HG02885 (cell line): ENCODE measurements around the gene SLC35G4.
"Not testable (repeated sequence)": the region's sequence is repeated elsewhere in the genome, so short reads cannot be mapped to it uniquely, and the experiment has no call there.

Experiments
- ATAC-seq: cut with Tn5 transposase; IDR thresholded peaks from one replicate; pipeline ENCODE4 v1.9.1; 2021; ENCODE audit warnings: mild to moderate bottlenecking; ENCODE audit not compliant: unreplicated experiment, poor library complexity

SLC35G4 gene

DNA sequence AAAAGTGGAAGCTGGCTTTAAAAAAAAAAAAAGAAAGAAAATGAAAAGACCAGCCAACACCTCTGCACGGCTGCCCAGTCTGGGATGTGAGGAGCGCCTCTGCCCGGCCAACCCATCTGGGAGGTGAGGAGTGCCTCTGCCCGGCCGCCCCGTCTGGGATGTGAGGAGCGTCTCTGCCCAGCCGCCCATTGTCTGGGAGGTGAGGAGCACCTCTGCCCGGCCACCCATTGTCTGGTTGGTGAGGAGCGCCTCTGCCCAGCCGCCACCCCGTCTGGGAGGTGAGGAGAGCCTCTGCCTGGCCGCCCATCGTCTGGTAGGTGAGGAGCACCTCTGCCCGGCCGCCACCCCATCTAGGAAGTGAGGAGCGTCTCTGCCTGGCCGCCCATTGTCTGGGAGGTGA is 3.7 kb downstream of the SLC35G4 start:
- not testable (repeated sequence) for ATAC-seq

DNA sequence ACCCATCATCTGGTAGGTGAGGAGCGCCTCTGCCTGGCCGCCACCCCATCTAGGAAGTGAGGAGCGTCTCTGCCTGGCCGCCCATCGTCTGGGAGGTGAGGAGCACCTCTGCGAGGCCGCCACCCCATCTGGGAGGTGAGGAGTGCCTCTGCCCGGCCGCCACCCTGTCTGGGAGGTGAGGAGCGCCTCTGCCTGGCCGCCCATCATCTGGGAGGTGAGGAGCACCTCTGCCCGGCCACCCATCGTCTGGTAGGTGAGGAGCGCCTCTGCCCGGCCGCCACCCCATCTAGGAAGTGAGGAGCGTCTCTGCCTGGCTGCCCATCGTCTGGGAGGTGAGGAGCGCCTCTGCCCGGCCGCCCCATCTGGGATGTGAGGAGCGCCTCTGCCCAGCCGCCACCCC is 4.2 kb downstream of the SLC35G4 start:
- not testable (repeated sequence) for ATAC-seq

DNA sequence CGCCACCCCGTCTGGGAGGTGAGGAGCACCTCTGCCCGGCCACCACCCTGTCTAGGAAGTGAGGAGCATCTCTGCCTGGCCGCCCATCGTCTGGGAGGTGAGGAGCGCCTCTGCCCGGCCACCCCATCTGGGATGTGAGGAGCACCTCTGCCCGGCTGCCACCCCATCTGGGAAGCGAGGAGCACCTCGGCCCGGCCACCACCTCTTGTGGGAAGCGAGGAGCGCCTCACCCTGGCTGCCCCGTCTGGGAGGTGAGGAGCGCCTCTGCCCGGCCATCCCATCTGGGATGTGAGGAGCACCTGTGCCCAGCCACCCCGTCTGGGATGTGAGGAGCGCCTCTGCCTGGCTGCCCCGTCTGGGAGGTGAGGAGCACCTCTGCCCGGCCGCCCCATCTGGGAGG is 4.6 kb downstream of the SLC35G4 start:
- ATAC-seq, result not testable (repeated sequence)

DNA sequence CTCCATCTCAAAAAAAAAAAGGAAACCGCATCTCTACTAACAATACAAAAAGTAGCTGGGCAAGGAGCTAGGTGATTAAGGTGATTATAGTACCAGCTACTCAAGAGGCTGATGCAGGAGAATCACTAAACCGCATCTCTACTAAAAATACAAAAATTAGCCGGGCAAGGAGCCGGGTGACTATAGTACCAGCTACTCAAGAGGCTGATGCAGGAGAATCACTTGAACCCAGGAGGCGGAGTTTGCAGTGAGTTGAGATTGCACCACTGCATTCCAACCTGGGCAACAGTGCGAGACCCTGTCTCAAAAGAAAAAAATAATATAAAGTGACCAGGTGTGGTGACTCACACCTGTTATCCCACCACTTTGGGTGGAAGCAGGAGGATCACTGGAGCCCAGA is 5.6 kb downstream of the SLC35G4 start:
- ATAC-seq, result not testable (repeated sequence)

GRCh38 chr18:11647310-11647709 is 37.9 kb downstream of the SLC35G4 start:
- ATAC-seq, result not testable (repeated sequence)

GRCh38 chr18:11647804-11648203 is 38.4 kb downstream of the SLC35G4 start:
- ATAC-seq, result not testable (repeated sequence)

DNA sequence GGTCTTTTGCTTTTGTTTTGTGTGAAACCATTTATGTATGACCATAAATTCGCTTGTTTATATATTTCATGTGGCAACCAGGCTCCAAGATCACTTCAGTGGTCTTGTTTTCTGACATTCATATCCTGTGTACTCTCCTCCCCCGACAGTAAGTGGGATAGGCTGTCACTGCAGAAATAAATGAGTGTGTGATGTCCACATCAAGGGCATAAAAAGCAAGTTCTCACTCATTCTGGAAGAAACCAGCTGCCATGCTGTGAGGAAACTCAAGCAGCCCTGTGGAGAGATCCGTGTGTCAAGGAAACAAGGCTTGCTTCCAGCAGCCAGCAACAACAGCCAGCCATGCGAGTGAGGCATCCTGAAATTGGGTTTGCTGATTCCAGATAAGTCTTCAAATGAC is 40.4 kb downstream of the SLC35G4 start:
- no peak for ATAC-seq

DNA sequence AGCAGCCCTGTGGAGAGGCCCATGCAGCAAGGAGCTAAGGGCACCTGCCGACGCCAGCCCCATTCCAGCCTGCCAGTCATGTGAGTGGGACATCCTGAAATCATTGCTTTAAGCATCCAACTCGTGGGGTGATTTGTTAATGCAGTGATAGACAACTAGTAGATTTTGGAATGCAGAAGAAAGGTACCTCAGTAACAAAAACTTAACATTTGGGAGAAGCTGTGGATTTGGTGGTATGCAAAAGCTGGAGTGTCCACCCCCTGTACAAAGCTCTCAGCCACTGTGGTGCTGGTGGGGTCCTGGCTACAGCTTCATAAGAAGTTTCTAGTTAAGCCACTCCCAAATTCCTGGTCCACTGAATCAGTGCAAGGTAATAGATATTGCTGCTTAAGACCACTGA is 42.5 kb downstream of the SLC35G4 start:
- ATAC-seq, result no peak

- ATAC-seq, result no peak
Measured at GRCh38 chr18:11653521-11653920, 44.1 kb downstream of the SLC35G4 start.

DNA sequence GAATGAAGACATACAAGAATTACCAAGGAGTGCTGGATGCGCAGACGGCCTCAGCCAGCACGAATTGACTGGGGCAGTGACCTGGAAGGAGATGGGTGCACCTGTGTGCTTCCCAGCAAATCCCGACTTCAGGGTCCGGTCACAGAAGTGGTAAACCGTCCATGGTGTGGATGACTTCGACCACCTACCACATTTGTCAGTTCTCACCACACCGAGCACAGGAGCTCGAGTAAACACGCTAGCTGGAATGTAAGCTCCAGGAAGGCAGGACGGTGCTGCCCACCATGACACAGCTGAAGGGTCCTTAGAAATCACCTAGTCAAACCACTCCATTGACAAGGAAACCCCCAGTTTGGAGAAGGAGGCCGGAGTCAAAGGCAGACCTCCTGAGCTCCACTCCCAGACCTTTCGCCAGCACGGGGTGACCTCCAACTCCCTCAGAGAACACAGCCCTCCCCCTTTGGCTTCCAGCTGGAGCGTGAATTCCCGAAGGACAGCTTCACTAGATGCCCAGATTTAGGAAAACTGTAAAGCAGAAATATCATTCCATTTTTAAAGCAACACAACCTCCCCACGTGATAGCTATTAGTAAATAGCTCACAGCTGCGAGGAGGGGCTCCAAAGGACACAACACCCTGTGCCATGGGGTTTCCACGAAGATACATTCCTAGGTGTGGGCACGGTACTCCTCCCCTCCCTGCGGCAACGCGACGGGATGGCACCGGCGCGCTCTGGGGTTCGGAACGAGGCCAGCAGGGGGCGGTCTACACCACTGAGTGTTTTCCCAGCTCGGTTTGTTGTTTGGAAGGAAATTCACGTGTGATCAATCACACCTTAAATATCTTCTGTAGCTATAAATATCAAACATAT is 45.6 kb downstream of the SLC35G4 start:
- ATAC-seq, result no peak

DNA sequence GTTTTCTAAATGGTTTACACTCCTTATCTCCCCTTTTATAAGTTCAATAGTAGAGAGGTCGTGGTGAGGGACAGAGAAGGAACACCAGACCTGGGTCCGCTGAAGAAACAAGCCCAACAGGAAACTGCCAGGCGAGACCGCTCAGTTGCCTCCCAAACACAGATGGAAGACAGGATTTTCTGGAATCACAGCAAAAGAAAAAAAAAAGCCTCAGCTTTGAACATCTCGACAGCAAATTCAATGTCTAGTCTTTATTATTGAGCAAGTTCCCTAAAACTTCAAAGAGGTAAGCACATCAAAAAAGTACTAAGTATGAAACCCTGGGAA is 46.2 kb downstream of the SLC35G4 start:
- ATAC-seq, result no peak

DNA sequence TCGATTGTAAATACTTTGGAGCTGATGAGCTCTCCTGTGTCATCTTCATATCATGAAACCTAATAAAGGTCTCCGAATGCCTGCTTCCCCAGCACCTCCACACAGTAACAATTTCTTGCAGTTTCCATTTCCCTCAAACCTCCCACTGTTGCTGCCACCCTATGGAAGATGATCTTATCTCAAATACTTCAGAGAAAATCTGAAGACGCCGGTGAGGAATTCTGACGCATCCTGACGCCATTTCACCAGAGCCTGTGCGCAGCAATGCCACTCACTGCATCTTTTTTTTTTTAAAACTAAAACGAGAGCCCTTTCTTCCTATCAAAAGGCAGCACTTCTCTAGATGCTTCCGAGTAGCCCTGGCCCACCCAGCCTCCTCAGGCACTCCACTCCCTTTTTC is 47.8 kb downstream of the SLC35G4 start:
- ATAC-seq, result no peak

- no peak for ATAC-seq
Measured at GRCh38 chr18:11657554-11657953, 48.2 kb downstream of the SLC35G4 start.

DNA sequence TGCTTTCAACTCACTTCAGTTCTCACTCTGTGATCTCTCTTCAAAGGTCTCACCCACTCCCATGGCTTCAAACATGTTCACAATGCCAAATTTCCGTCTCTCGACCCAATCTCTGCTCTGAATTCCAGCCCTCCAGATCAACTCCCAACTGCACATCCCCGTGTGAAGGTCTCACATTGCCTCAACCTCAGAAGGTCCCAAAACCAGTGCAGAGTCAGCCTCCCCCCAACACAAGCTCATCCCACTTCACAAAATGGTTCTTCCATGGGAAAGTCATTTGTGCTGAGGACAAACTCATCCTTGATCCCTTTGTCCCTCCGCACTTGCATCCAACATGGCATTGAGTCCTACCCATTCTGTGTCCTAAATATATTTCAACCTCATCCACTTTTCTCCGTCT is 48.6 kb downstream of the SLC35G4 start:
- no peak for ATAC-seq

- no peak for ATAC-seq
Measured at GRCh38 chr18:11658989-11659388, 49.6 kb downstream of the SLC35G4 start.
